ENCODE results near the gene FAM149B1.
A peak's percentile ranks its signal among the peaks of the same experiment; 100 is the strongest.
"Not testable (repeated sequence)": the region's sequence is repeated elsewhere in the genome, so short reads cannot be mapped to it uniquely, and the experiment has no call there.

FAM149B1 gene

DNA sequence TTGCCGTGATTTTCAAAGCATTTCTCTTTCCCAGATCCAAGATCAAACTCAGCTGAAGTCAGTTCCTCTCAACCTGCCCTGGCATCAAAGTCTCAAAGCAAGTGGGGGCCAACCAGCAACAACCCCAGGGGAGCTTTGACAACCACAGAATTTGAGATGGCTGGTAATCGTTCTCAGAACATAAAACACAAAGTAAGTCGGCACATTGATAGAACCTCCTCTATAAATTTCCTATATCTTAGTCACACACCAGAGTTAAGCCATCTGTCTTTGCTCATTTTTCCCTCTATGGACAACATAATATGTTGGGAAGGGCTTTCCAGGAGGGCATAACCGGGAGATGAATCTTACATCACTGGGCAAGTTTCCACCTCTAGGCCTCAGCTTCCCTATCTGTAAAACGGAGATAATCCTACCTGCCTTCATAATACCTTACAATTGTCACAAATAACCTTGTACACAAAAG is 80.4 kb downstream of the FAM149B1 start:
- DNase-seq, result no peak
- Histone ChIP-seq H3K27me3 (no peaks in the 10 kb centered on the region), H3K4me1 (no peaks in the 10 kb centered on the region; the same call in 1 of the 2 replicates), H3K9me3 (no peaks in the 10 kb centered on the region), H3K4me3 (ENCODE audit: low read depth, low read length) (no peak overlapping the region), H3K36me3 (peaks cover 22% of the 10 kb centered on the region)
- TF ChIP-seq, protein P1, sequence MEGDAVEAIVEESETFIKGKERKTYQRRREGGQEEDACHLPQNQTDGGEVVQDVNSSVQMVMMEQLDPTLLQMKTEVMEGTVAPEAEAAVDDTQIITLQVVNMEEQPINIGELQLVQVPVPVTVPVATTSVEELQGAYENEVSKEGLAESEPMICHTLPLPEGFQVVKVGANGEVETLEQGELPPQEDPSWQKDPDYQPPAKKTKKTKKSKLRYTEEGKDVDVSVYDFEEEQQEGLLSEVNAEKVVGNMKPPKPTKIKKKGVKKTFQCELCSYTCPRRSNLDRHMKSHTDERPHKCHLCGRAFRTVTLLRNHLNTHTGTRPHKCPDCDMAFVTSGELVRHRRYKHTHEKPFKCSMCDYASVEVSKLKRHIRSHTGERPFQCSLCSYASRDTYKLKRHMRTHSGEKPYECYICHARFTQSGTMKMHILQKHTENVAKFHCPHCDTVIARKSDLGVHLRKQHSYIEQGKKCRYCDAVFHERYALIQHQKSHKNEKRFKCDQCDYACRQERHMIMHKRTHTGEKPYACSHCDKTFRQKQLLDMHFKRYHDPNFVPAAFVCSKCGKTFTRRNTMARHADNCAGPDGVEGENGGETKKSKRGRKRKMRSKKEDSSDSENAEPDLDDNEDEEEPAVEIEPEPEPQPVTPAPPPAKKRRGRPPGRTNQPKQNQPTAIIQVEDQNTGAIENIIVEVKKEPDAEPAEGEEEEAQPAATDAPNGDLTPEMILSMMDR (IDR thresholded peaks at IDR 0.05; ENCODE audit: low read depth, low read length), result no peak

DNA sequence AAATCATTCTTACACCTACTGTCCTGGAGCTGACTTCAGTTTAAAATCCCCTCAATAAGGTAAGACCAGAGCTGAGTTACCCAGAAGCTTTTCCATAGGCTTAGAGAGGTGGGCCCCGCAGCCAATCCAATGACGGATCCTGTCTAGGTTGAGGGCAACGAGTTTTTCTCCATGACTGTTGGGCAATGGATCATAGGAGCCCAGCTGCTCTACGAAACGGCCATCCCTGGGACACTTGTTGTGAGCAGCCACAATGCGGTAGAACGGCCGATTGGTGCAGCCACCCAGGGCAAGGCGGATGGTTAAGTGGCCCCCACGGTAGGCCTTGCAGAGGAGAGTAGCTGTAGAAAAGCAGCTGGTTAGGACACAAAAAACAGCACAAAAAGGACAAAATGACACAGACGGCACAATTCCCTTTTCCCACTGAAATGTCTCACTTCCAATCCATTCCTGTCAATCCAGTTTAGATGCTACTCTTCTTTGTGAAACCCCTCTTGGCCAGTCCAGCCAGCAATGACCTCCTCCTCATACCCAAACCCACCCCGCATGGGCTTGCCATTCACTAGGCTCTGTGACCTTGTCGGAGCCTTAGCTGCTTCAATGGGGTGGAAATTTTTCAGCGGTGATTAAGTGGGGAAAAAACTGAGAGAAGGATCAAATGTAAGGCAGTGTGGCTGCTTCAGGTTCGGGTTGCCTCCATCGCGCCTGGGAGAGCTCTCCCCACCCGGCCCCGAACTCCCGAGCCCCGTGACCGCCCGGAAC is 83.9 kb downstream of the FAM149B1 start:
- TF ChIP-seq, protein P1 (IDR thresholded peaks at IDR 0.05; ENCODE audit: low read depth, low read length), result no peak
- Histone ChIP-seq H3K36me3 (no peaks in the 10 kb centered on the region; the same call in 1 of the 2 replicates), H3K4me3 (ENCODE audit: low read depth, low read length) (peak overlapping the region; percentile 100), H3K4me1 (no peaks in the 10 kb centered on the region; the same call in 1 of the 2 replicates), H3K27me3 (no peaks in the 10 kb centered on the region), H3K9me3 (no peaks in the 10 kb centered on the region)
- DNase-seq, result peak; percentile 22

DNA sequence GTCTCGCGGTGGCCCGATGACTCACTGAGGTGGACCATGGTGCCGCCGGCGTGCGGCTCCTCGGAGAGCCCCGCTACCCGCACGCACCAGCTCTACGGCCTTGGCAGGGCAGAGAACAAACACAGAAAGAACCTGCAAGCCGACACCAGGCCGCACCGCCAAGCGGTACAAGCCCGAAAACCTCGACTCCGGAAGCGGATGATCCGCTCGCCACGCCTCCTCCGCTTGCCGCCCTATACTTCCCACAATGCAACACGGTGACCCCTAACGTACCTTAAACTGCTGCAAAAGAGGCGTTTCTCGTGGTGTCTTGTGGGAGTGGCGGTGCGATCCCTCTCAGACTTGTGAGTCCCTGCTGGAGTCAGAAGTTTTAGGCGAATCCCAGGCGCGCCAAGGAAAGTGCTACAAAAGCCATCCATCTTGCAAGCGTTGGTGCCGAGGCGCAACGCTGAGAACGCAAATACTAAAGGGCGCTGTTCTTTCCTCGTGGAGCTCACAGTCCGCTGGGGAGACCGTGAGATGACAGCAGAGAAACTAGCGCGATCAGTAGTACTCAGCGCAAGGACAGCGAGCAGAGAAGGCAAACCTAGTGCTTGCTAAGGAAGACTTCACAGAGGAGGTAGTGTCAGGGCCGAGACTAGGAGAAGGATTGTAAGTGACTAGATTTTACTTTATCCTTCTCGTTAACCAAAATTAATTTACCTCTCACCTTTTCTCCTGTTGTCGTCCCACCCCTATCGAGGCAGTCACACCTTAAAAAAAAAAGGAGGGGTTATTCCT is 84.7 kb downstream of the FAM149B1 start, which contains the start of gene MRPS16:
Gene MRPS16 (minus strand): TSS at position 200 of the 780 bp plus-strand sequence. CDS start 162 bp downstream, at position 38.
- H3K27me3 ChIP-seq, result no peaks in the 10 kb centered on the region
- TF ChIP-seq, protein P1 (IDR thresholded peaks at IDR 0.05; ENCODE audit: low read depth, low read length), result no peak; the same call in 1 of the 2 replicates
- H3K4me3 ChIP-seq (ENCODE audit: low read depth, low read length), result peak within 1 kb of the TSS; percentile 100
- H3K4me1 ChIP-seq, result no peaks in the 10 kb centered on the region; the same call in 1 of the 2 replicates
- peak; percentile 93 for DNase-seq
- no peaks in the 10 kb centered on the region; the same call in 1 of the 2 replicates for H3K36me3 ChIP-seq
- no peaks in the 10 kb centered on the region for H3K9me3 ChIP-seq

DNA sequence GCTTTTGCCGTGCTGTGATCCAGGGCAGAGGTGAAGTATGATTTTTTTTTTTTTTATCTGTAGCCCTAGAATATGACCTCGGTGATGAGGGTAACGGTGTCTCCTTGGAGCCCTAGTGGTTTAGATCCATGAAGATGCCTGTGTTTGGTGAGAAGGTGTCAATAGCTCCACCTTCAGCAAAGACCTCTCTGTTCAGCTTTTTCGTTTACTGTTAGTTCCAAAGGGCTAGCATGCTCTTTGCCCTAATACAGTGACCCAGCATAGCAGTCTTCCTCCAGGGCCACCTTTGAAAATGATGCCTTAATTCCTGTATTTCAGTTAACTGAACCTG is 85.3 kb downstream of the FAM149B1 start:
- no peaks in the 10 kb centered on the region for H3K9me3 ChIP-seq
- peak overlapping the region; percentile 100 for H3K4me3 ChIP-seq (ENCODE audit: low read depth, low read length)
- TF ChIP-seq, protein P1 (IDR thresholded peaks at IDR 0.05; ENCODE audit: low read depth, low read length), result no peak
- no peaks in the 10 kb centered on the region for H3K4me1 ChIP-seq
- no peak for DNase-seq
- H3K36me3 ChIP-seq, result no peaks in the 10 kb centered on the region; the same call in 1 of the 2 replicates
- no peaks in the 10 kb centered on the region for H3K27me3 ChIP-seq

DNA sequence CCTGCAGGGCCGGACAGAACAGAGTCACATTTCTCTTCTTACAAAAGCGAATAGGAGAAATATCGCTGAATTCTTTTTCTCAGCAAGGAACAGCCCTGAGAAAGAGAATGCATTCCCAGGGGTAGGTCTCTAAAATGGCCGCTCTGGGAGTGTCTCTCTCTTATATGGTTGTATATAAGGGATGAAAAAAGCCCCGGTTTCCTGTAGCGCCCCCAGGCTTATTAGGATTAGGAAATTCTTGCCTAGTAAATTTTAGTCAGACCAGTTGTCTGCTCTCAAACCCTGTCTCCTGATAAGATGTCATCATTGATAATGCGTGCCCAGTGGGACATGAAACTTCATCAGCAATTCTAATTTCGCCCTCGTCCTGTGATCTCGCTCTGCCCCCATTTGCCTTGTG is 90.7 kb downstream of the FAM149B1 start:
- not testable (repeated sequence) for H3K27me3 ChIP-seq; DNase-seq; H3K9me3 ChIP-seq; H3K4me3 ChIP-seq (ENCODE audit: low read depth, low read length); H3K36me3 ChIP-seq; H3K4me1 ChIP-seq

DNA sequence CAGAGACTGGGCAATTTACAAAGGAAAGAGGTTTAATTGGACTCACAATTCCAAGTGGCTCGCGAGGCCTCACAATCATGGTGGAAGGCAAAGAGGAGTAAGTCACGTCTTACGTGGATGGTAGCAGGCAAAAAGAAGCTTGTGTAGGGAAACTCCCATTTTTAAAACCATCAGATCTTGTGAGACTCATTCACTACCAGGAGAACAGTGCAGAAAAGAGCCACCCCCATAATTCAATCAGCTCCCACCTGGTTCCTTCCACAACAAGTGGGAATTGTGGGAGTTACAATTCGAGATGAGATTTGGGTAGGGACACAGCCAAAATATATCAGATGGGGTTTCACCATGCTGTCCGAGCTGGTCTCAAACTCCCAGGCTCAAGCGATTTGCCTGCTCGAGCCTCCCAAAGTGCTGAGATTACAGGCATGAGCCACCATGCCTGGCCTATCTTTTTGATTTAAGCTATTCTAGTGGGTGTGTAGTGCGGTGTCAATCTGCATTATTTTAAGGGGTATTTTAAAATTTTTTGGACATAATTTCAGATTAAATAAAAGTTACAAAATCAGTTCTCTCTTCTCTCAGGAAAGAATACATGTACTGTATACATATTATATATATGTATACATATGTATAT is 93.6 kb downstream of the FAM149B1 start:
- Histone ChIP-seq H3K4me1 (no peaks in the 10 kb centered on the region), H3K4me3 (ENCODE audit: low read depth, low read length) (no peak overlapping the region), H3K36me3 (no peaks in the 10 kb centered on the region), H3K9me3 (no peaks in the 10 kb centered on the region; the same call in 1 of the 2 replicates), H3K27me3 (no peaks in the 10 kb centered on the region)
- TF ChIP-seq, protein P1 (IDR thresholded peaks at IDR 0.05; ENCODE audit: low read depth, low read length), result no peak
- no peak for DNase-seq
